GM06990 (cell line): ENCODE data around the gene DIAPH3.
"Not testable (repeated sequence)": the region's sequence is repeated elsewhere in the genome, so short reads cannot be mapped to it uniquely, and the experiment has no call there.

Experiments used
- DNase-seq: peaks from one replicate; pipeline ENCODE4 v3.0.0-alpha.2; 2011; ENCODE audit not compliant: insufficient read length; ENCODE audit errors: extremely low read depth
- H3K27me3 ChIP-seq: replicated peaks from 2 replicates; pipeline ENCODE4 v1.6.0; 2011; ENCODE audit warnings: low read length; ENCODE audit not compliant: control insufficient read depth, insufficient read depth
- H3K36me3 ChIP-seq: 2 replicates; pipeline ENCODE4 v1.5.1; 2011; ENCODE audit warnings: low read length; ENCODE audit not compliant: control insufficient read depth, insufficient read depth
- H3K4me3 ChIP-seq: replicated peaks from 2 replicates; pipeline ENCODE4 v1.5.1; 2011; ENCODE audit warnings: low read depth, mild to moderate bottlenecking, control low read depth, low read length
- TF ChIP-seq, protein P1 (sequence below): IDR thresholded peaks from 2 replicates; pipeline ENCODE4 v1.5.1; 2011; ENCODE audit warnings: low read length, control low read depth, mild to moderate bottlenecking, inconsistent platforms; ENCODE audit not compliant: insufficient read depth, poor library complexity, severe bottlenecking

Gene DIAPH3, protein sequence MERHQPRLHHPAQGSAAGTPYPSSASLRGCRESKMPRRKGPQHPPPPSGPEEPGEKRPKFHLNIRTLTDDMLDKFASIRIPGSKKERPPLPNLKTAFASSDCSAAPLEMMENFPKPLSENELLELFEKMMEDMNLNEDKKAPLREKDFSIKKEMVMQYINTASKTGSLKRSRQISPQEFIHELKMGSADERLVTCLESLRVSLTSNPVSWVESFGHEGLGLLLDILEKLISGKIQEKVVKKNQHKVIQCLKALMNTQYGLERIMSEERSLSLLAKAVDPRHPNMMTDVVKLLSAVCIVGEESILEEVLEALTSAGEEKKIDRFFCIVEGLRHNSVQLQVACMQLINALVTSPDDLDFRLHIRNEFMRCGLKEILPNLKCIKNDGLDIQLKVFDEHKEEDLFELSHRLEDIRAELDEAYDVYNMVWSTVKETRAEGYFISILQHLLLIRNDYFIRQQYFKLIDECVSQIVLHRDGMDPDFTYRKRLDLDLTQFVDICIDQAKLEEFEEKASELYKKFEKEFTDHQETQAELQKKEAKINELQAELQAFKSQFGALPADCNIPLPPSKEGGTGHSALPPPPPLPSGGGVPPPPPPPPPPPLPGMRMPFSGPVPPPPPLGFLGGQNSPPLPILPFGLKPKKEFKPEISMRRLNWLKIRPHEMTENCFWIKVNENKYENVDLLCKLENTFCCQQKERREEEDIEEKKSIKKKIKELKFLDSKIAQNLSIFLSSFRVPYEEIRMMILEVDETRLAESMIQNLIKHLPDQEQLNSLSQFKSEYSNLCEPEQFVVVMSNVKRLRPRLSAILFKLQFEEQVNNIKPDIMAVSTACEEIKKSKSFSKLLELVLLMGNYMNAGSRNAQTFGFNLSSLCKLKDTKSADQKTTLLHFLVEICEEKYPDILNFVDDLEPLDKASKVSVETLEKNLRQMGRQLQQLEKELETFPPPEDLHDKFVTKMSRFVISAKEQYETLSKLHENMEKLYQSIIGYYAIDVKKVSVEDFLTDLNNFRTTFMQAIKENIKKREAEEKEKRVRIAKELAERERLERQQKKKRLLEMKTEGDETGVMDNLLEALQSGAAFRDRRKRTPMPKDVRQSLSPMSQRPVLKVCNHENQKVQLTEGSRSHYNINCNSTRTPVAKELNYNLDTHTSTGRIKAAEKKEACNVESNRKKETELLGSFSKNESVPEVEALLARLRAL

DNA sequence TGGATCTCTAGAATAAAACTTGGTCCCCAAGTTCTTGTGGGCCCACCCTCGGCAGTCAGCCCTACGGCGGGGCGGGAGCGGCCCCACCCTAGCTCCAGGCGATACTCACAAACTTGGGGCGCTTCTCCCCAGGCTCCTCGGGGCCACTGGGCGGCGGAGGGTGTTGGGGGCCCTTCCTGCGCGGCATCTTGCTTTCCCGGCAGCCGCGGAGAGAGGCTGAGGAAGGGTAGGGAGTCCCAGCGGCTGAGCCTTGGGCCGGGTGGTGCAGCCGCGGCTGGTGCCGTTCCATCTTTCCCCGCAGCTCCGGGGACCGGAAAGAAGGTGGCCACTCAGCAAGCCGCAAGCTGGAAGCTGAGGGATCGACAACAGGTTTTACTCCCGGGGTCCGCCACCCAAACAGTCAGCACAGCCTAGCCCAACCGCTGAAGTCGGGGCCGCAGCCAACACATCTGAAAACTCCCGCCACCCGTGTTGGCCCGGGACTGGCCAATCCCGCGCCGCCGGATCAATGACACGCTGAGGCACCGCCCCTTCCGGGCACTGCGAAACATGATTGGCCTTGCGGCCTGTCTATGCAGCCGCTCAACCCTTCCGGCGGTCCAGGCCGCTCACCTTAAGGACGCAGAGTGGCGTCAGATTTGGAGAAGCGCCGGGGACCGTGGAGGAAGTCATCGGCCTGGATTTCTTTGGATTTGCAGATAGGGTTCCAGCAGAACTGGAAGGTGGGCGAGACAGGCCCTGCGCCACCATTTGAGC is at the start of gene DIAPH3:
Gene DIAPH3, minus strand, starts transcription at position 451 of the 756 bp plus-strand sequence. Its CDS starts 162 bp downstream, at position 289.
- TF ChIP-seq, protein P1, sequence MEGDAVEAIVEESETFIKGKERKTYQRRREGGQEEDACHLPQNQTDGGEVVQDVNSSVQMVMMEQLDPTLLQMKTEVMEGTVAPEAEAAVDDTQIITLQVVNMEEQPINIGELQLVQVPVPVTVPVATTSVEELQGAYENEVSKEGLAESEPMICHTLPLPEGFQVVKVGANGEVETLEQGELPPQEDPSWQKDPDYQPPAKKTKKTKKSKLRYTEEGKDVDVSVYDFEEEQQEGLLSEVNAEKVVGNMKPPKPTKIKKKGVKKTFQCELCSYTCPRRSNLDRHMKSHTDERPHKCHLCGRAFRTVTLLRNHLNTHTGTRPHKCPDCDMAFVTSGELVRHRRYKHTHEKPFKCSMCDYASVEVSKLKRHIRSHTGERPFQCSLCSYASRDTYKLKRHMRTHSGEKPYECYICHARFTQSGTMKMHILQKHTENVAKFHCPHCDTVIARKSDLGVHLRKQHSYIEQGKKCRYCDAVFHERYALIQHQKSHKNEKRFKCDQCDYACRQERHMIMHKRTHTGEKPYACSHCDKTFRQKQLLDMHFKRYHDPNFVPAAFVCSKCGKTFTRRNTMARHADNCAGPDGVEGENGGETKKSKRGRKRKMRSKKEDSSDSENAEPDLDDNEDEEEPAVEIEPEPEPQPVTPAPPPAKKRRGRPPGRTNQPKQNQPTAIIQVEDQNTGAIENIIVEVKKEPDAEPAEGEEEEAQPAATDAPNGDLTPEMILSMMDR, result no peak
- Histone ChIP-seq H3K4me3 (peak within 1 kb of the TSS; percentile 85), H3K27me3 (no peaks in the 10 kb centered on the region), H3K36me3 (no peaks in the 10 kb centered on the region; the same call in 1 of the 2 replicates)
- peak; percentile 94 for DNase-seq

DNA sequence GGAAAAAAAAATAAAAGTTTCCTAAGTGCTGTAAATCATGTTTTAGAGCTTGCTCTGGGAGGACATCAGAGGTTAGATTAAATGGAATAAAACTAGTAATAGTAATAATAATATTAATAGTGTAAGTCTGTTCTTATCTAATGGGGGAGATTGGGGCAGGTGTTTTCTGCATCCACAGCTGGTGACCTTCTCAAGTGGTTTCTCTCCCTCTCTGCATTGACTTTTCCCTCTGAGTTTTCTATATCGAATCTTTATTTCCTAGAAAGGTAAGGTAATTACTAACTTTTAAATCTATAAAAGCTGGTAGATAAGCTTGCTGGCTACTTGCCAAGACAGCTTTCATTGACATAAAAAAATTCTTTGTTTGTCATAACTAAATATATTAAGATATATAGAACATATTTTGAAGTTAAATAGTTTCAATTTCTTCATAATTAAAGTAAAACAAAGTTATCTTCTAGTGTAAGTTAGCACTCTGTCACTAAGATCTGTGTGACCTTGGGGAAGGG is 49.6 kb upstream of the DIAPH3 start:
- H3K4me3 ChIP-seq, result no peak overlapping the region
- no peaks in the 10 kb centered on the region for H3K36me3 ChIP-seq
- TF ChIP-seq, protein P1, result no peak
- H3K27me3 ChIP-seq, result no peaks in the 10 kb centered on the region; the same call in 1 of the 2 replicates
- DNase-seq, result no peak

DNA sequence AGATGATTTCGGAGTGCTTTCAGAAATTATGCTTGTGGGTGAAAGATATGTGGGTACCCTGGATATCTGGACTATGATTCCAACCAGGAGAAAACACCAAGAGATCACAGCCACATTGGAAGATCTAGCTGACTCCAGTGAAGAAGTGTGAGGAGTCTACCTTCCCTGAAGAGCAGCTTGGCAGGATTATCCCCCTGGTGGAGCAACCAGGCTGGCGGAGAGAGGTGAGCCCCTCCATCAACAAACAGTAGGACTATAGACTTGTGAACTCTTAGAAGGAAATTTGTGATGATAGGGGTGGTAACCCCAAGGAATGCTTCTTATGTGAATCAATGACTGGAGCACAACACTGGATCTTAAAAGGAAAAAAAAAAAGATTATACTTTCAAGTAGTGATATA is 47.8 kb upstream of the DIAPH3 start:
- no peak overlapping the region for H3K4me3 ChIP-seq
- no peaks in the 10 kb centered on the region for H3K36me3 ChIP-seq
- no peak for DNase-seq
- TF ChIP-seq, protein P1, result no peak
- H3K27me3 ChIP-seq, result no peaks in the 10 kb centered on the region

DNA sequence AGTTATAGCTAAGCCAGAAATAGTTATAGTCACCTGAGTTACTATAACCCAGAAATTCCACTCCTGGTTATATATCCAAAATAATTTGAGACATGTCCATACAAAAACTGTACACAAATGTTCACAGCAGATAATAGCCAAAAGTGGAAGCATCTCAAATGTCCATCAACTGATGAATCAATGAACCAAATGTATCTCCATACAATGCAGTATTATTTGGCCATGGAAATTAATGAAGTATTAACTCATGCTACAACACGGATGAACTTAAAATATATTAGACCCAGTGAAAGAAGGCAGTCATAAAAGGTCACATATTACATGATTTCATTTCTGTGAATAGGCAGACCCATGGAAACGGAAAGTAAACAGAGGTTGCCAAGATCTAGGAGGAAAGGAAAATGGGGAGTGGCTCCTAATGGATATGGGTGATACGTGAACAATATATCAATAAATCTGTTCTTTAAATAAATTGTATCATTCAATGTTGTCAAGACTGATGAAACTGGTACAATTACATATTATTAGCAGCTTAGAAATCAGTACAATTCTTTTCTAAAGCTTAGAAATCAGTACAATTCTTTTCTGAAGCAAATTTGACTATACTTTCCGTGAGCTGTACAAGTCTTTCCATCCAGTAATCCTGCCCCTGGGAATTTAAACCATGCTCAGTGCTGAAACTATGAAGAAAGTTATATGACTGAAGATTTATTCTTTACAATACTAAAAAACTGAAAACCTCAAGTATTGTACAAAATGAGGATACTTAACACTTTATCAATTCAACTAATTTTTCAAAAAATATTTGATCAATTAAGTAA is 47.0 kb upstream of the DIAPH3 start:
- TF ChIP-seq, protein P1, result no peak
- no peak overlapping the region for H3K4me3 ChIP-seq
- no peaks in the 10 kb centered on the region for H3K36me3 ChIP-seq
- H3K27me3 ChIP-seq, result no peaks in the 10 kb centered on the region
- DNase-seq, result no peak

DNA sequence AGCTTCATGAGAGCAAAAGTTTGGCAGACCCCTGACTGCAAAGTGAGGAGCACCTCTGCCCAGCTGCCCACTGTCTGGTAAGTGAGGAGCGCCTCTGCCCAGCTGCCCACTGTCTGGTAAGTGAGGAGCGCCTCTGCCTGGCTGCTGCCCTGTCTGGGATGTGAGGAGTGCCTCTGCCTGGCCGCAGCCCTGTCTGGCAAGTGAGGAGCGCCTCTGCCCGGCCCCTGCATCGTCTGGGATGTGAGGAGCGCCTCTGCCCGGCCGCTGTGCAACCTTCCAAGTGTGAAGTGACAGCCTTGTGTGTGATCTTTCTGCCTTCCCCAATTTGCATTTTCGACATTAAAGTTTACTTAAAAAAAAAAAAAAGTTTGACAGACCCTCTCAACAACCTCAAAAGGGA is 41.8 kb upstream of the DIAPH3 start:
- H3K4me3 ChIP-seq, H3K36me3 ChIP-seq, DNase-seq, H3K27me3 ChIP-seq: not testable (repeated sequence)
